Measurements from ENCODE around the gene RASSF7. TPM values are rescaled to one million over a fixed set of nuclear protein-coding genes. Genes with fewer than 3 reads are reported as not detected.

Gene RASSF7
- total RNA-seq, 4 donors from 2014 or later, result 0.56 to 2.4 (median 0.70) TPM

GRCh38 chr11:556662-557256, 4.0 kb upstream of the RASSF7 start:
- Histone ChIP-seq H3K27me3 (peaks cover 50 to 56% (median 53%) of the 10 kb centered on the region in 3 donors), H3K9me3 (no peaks in the 10 kb centered on the region), H3K27ac (no peak overlapping the region), H3K4me1 (peaks cover 14 to 18% of the 10 kb centered on the region in 2 donors), H3K4me3 (no peak overlapping the region), H3K36me3 (no peaks in the 10 kb centered on the region)
- intact Hi-C loops (cut with DNase I; ENCODE audit: low total_unique reads), result no loop called here
- in situ Hi-C loops (cut with MboI; ENCODE audit: low sequenced_read_pairs in 4 of 4), result loop anchor here (25.0 kb wide), 2 partner anchors 156 to 181 kb away; partner anchors contain the start of genes EPS8L2 (in 3 of the 4) and TALDO1 (in 1 of the 4)
- DNase-seq (no peak), ATAC-seq (no peak)
- no peak for TF ChIP-seq CTCF (IDR thresholded peaks at IDR 0.05 in 4 of 5, conservative IDR thresholded peaks at IDR 0.05 in 1 of 5)
- TF ChIP-seq POLR2A (IDR thresholded peaks at IDR 0.05), result no peak

GRCh38 chr11:557328-558132, 3.2 kb upstream of the RASSF7 start:
- H3K9me3 ChIP-seq, result no peaks in the 10 kb centered on the region
- H3K36me3 ChIP-seq, result no peaks in the 10 kb centered on the region
- no peak for TF ChIP-seq CTCF (IDR thresholded peaks at IDR 0.05 in 4 of 5, conservative IDR thresholded peaks at IDR 0.05 in 1 of 5)
- no peak for TF ChIP-seq POLR2A (IDR thresholded peaks at IDR 0.05)
- DNase-seq (no peak), ATAC-seq (no peak)
- in situ Hi-C loops (cut with MboI; ENCODE audit: low sequenced_read_pairs in 4 of 4), result loop anchor here (25.0 kb wide), 2 partner anchors 155 to 180 kb away; partner anchors contain the start of genes EPS8L2 (in 3 of the 4) and TALDO1 (in 1 of the 4)
- H3K4me1 ChIP-seq, result peaks cover 14 to 18% of the 10 kb centered on the region in 2 donors
- no peak overlapping the region for H3K27ac ChIP-seq
- H3K27me3 ChIP-seq, result peaks cover 50 to 54% (median 52%) of the 10 kb centered on the region in 3 donors
- intact Hi-C loops (cut with DNase I; ENCODE audit: low total_unique reads), result no loop called here
- H3K4me3 ChIP-seq, result no peak overlapping the region

DNA sequence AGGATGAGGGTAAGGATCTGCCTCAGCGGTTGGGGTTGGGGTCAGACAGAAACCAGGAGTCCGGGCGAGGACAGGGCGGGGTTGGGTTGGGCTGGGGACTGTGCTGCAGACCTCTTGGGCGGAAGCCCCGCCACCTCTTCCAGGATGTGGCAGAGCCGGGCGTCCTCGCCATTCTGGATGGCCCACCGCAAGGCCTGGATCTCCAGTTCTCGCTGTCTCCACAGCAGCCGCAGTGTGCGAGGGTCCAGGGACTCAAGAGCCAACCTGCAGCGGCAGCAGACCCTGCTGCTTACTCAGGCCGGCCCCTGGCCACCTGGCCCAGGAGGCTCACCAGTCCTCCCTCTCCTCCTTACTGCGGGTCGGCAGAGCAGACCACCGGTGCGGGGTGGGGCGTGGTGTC, 2.3 kb upstream of the RASSF7 start:
- no peak for DNase-seq
- Histone ChIP-seq H3K4me1 (peaks cover 14 to 18% of the 10 kb centered on the region in 2 donors), H3K36me3 (no peaks in the 10 kb centered on the region), H3K27ac (no peak overlapping the region), H3K27me3 (peaks cover 42 to 45% (median 43%) of the 10 kb centered on the region in 3 donors), H3K9me3 (no peaks in the 10 kb centered on the region), H3K4me3 (no peak overlapping the region)
- in situ Hi-C loops (cut with MboI; ENCODE audit: low sequenced_read_pairs in 4 of 4), result loop anchor here (25.0 kb wide), 2 partner anchors 154 to 179 kb away; partner anchors contain the start of genes EPS8L2 (in 3 of the 4) and TALDO1 (in 1 of the 4)
- TF ChIP-seq POLR2A (IDR thresholded peaks at IDR 0.05) (no peak), CTCF (IDR thresholded peaks at IDR 0.05 in 4 of 5, conservative IDR thresholded peaks at IDR 0.05 in 1 of 5) (no peak)
- no peak for ATAC-seq
- intact Hi-C loops (cut with DNase I; ENCODE audit: low total_unique reads), result no loop called here

DNA sequence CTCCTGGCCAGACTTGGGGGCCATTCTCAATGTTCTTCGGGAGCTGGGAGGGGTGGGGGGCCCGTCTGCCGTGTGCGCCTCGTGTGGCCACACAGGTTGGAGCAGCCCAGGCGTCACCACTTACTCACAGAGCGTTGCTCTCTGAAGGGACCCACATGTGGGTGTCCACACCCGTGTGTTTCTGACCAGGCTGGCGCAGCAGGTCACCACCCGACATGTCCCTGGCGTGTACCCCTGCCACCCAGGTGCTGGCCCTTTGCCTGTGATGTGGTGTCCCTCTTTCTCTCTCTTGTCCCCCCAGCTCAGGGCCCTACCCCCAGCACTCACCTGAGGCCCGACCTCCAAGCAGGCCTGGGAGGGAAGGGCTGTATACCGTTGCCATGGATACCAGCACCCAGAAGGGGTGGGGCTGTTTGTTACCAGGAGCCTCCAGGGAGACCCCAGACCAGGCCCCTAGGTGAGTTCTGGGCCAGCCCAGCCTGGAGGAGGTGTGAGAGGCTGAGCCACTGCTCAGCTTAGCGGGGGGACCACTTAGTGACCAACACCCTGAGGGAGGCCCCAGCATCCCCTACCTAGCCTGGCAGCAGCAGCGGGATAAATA, 1.6 kb upstream of the RASSF7 start:
- ATAC-seq (no peak), DNase-seq (no peak)
- TF ChIP-seq CTCF (IDR thresholded peaks at IDR 0.05 in 4 of 5, conservative IDR thresholded peaks at IDR 0.05 in 1 of 5), result no peak
- no peaks in the 10 kb centered on the region for H3K9me3 ChIP-seq
- H3K27ac ChIP-seq, result no peak overlapping the region
- no peak overlapping the region for H3K4me3 ChIP-seq
- in situ Hi-C loops (cut with MboI; ENCODE audit: low sequenced_read_pairs in 4 of 4) (loop anchor here (25.0 kb wide), 2 partner anchors 153 to 178 kb away; partner anchors contain the start of genes EPS8L2 (in 3 of the 4) and TALDO1 (in 1 of the 4)), intact Hi-C loops (cut with DNase I; ENCODE audit: low total_unique reads) (no loop called here)
- H3K27me3 ChIP-seq, result peaks cover 35 to 39% (median 37%) of the 10 kb centered on the region in 3 donors
- H3K36me3 ChIP-seq, result no peaks in the 10 kb centered on the region
- peaks cover 14 to 18% of the 10 kb centered on the region in 2 donors for H3K4me1 ChIP-seq
